Nephron progenitor cell (in vitro differentiated cells): ENCODE data around the gene MCF2L2.
A peak's percentile ranks its signal among the peaks of the same experiment; 100 is the strongest.

Source experiments
- DNase-seq: peaks from one replicate; pipeline ENCODE4 v3.0.0; 2021
- H3K27ac Mint-ChIP-seq: 2 replicates; pipeline ENCODE4 v1.8.0; 2021; ENCODE audit warnings: mild to moderate bottlenecking, moderate library complexity, mixed read lengths
- H3K27me3 Mint-ChIP-seq: 2 replicates; pipeline ENCODE4 v1.8.0; 2021; ENCODE audit warnings: mild to moderate bottlenecking, low read depth, mixed read lengths; ENCODE audit not compliant: poor library complexity
- H3K36me3 Mint-ChIP-seq: 2 replicates; pipeline ENCODE4 v1.8.0; 2021; ENCODE audit warnings: low read depth, mixed read lengths
- H3K4me1 Mint-ChIP-seq: 2 replicates; pipeline ENCODE4 v1.8.0; 2021; ENCODE audit warnings: mixed read lengths
- H3K4me3 Mint-ChIP-seq: 2 replicates; pipeline ENCODE4 v1.8.0; 2021; ENCODE audit warnings: mild to moderate bottlenecking, moderate library complexity, mixed read lengths
- H3K9me3 Mint-ChIP-seq: 2 replicates; pipeline ENCODE4 v1.8.0; 2021; ENCODE audit warnings: mild to moderate bottlenecking, moderate library complexity, mixed read lengths
- TF ChIP-seq, protein P1 (sequence below): fragments of 200-600 bp; sonication (generic); IDR thresholded peaks from 2 replicates; pipeline ENCODE4 v1.5.0; 2021; ENCODE audit warnings: antibody characterized with exemption

MCF2L2 gene

DNA sequence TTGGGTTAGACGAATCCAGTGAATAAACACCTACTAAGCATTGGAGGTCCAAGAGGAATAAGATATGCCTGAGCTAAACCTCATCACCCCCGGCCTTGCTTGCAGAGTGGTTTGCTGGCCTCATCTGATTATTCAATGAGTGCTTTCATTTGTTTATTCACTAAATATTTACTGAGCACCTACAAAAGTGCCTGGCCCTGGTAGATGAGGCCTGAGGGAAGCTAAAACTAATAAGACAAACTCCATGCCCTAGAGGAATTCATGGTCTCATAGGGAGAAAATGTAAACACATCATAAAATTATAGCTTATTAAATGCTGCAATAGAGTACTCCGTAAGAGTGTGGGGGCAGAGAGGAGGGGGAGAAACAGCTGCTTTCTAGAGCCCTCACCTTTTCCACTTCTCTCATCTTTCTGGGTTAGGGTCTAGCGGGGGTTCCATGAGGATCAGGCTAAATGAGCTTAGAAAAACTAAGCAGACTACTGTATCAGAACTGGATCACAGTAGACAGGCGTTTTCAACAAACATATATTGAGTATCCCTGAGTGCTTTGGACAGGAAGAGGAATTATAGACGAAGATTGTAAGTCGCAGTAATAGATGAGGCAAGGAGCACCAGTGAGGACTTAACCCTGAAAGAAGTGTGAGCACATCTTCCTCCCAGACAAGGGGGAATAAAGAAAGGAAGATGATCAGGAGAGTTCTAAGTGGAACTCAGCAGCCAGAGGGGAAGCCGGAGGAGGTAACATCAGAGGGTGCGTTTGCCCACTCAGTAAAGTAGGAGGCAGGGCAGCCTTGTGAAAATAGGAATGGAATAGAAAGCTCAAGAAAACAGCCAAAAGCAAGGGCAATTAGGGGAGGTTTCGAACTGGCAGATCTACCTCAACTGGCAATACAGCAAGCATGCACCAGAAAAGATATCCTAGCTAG is 234.4 kb downstream of the MCF2L2 start:
- Mint-ChIP-seq H3K4me3 (no peak overlapping the region), H3K36me3 (no peaks in the 10 kb centered on the region), H3K27ac (peak overlapping the region; percentile 20), H3K9me3 (no peaks in the 10 kb centered on the region), H3K4me1 (peaks cover 9% of the 10 kb centered on the region), H3K27me3 (peaks cover 4% of the 10 kb centered on the region)
- TF ChIP-seq, protein P1, sequence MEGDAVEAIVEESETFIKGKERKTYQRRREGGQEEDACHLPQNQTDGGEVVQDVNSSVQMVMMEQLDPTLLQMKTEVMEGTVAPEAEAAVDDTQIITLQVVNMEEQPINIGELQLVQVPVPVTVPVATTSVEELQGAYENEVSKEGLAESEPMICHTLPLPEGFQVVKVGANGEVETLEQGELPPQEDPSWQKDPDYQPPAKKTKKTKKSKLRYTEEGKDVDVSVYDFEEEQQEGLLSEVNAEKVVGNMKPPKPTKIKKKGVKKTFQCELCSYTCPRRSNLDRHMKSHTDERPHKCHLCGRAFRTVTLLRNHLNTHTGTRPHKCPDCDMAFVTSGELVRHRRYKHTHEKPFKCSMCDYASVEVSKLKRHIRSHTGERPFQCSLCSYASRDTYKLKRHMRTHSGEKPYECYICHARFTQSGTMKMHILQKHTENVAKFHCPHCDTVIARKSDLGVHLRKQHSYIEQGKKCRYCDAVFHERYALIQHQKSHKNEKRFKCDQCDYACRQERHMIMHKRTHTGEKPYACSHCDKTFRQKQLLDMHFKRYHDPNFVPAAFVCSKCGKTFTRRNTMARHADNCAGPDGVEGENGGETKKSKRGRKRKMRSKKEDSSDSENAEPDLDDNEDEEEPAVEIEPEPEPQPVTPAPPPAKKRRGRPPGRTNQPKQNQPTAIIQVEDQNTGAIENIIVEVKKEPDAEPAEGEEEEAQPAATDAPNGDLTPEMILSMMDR, result no peak
- DNase-seq, result no peak

DNA sequence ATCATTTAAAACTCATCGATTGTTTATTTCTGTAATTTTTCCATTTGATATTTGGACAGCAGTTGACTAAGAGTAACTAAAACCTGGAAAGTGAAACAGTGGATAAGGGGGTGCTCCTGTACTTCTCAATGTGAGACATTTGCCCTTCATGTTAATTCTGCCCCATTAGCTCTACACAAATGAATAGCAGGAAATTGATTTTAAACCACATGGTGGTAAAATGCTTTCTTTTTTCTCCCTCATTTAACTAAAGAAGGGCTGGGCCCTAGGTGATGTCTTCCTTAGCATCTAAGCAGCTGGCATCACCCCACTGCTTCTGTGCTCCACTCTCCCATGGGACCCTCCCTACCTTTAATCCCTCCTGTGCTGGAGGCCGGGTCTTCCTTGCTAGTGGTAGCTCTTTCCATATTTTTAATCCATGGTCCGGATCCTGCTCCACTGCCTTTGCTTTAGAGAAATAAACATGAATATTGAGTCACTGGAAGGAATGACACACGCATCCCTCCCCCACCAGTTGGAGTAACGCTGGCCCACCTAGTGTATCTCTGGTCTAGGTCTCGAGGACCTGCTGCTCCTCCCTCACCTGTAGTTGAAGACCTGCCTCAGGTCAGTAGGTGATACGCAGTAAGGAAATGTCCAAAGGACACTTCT is 235.6 kb downstream of the MCF2L2 start:
- peaks cover 12% of the 10 kb centered on the region for H3K4me1 Mint-ChIP-seq
- no peak overlapping the region for H3K4me3 Mint-ChIP-seq
- TF ChIP-seq, protein P1, result no peak
- no peaks in the 10 kb centered on the region for H3K36me3 Mint-ChIP-seq
- DNase-seq, result no peak
- no peaks in the 10 kb centered on the region for H3K9me3 Mint-ChIP-seq
- peaks cover 4% of the 10 kb centered on the region for H3K27me3 Mint-ChIP-seq
- no peak overlapping the region for H3K27ac Mint-ChIP-seq

DNA sequence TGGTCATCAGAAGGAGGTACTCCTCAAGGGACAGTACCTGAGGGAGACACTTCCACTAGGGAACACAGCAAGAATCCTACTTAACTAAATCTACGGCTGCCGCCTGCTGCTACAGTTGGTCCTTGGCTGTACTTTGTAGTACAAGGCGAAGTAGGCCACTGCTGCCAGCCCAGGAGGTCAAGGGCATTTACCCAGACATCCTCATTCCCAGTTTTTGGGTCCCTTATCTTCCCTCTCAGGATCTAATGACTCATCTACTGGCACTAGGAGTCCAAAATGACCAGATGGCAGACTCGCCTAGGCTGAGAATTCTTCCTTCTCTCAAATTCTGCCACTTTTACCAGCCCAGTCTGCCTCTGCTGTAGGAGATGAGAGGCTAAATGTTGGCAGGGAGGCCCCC is 238.8 kb downstream of the MCF2L2 start:
- peaks cover 19% of the 10 kb centered on the region for H3K4me1 Mint-ChIP-seq
- TF ChIP-seq, protein P1, result no peak
- H3K36me3 Mint-ChIP-seq, result no peaks in the 10 kb centered on the region
- H3K27ac Mint-ChIP-seq, result no peak overlapping the region
- no peak for DNase-seq
- peaks cover 4% of the 10 kb centered on the region for H3K27me3 Mint-ChIP-seq
- no peaks in the 10 kb centered on the region for H3K9me3 Mint-ChIP-seq
- H3K4me3 Mint-ChIP-seq, result no peak overlapping the region

DNA sequence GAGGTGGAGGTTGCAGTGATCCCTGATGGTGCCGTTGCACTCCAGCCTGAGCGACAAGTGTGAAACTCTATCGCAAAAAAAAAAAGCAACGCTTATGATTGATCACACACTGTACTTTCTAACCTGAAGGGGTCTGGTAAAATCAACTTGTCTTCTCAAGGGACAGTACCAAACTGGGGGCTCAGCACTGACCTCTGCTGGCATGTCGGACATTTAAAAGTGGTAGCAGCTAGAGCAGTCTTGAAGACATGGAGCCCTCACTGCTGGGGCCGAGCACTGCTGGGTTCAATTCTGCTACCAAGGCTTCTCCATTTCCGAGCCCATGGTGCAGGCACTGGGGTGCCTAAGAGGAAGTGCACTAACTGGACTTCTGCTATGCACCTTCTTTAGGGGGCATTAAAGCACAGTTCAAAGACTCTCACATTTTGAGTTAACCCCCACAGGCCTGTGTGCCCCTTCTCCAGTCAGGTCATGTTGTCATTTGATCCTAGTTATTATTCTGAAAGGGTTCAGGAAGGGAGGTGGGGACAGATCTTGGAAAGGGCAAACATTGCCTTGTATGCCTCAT is 239.4 kb downstream of the MCF2L2 start:
- TF ChIP-seq, protein P1, result peak; percentile 43
- Mint-ChIP-seq H3K27me3 (peaks cover 4% of the 10 kb centered on the region), H3K36me3 (no peaks in the 10 kb centered on the region), H3K9me3 (no peaks in the 10 kb centered on the region), H3K4me3 (no peak overlapping the region), H3K27ac (peak overlapping the region; percentile 66), H3K4me1 (peaks cover 15% of the 10 kb centered on the region)
- DNase-seq, result peak; percentile 52

DNA sequence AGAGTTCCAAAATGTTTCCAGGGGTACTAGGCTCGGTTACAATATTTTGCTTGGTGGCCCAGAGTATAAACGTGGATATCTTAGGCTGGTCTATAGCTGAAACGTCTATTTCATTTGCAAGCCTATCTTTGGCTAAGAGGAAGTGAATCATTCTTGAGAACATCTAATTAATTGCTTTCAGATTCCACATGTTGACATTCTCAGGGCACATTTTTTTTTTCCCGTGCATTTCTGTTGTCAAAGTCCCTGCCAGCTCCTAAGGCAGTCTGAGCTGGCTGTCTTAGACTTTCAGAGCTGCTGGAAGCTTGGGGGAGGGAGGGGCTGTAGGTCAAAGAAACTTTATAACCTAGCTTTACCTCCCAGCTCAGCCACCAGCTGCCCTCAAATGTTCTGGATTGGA is 242.7 kb downstream of the MCF2L2 start:
- no peak overlapping the region for H3K4me3 Mint-ChIP-seq
- H3K36me3 Mint-ChIP-seq, result no peaks in the 10 kb centered on the region

More for the DNA sequence above, 242.7 kb downstream of the MCF2L2 start:
- Mint-ChIP-seq H3K27ac (no peak overlapping the region), H3K9me3 (no peaks in the 10 kb centered on the region), H3K27me3 (peaks cover 4% of the 10 kb centered on the region), H3K4me1 (peaks cover 22% of the 10 kb centered on the region)
- TF ChIP-seq, protein P1, result no peak
- DNase-seq, result no peak
